MCF 10A (cell line): ENCODE measurements around the gene MED27. TPM values are rescaled to one million over a fixed set of nuclear protein-coding genes. Genes with fewer than 3 reads are reported as not detected.

ENCODE experiments used
- BruUV-seq: library from RNA; stranded (reverse); fragments of 400-500 nt; replicated peaks from 2 replicates; lab custom pipeline; 2021; lab: Mats Ljungman, UMichigan
- CTCF ChIA-PET: fragments of 300-600 bp; sonication (Branson Sonifier 250); formaldehyde crosslinking; extraction: SDS; loops from one replicate; lab custom pipeline; 2021; ENCODE audit warnings: antibody characterized with exemption, inconsistent platforms; lab: Yijun Ruan, JAX
- POLR2A ChIA-PET: fragments of 300-600, 350-650 bp; sonication (Branson Sonifier 250); formaldehyde crosslinking; extraction: SDS; loops from one replicate; lab custom pipeline; 2020; ENCODE audit warnings: antibody characterized with exemption, inconsistent platforms; lab: Yijun Ruan, JAX
- DNase-seq: peaks from one replicate; pipeline ENCODE4 v3.0.0-alpha.2; 2018; ENCODE audit not compliant: unreplicated experiment
- H3K27ac Mint-ChIP-seq: one replicate; pipeline ENCODE4 v1.8.0; 2022; ENCODE audit warnings: mild to moderate bottlenecking, low read depth, mixed read lengths; ENCODE audit not compliant: unreplicated experiment
- H3K27me3 Mint-ChIP-seq: one replicate; pipeline ENCODE4 v1.8.0; 2022; ENCODE audit warnings: mixed read lengths; ENCODE audit not compliant: insufficient read depth, unreplicated experiment
- H3K36me3 Mint-ChIP-seq: one replicate; pipeline ENCODE4 v1.8.0; 2022; ENCODE audit warnings: mild to moderate bottlenecking, moderate library complexity, mixed read lengths; ENCODE audit not compliant: insufficient read depth, unreplicated experiment
- H3K4me1 Mint-ChIP-seq: one replicate; pipeline ENCODE4 v1.8.0; 2022; ENCODE audit warnings: mixed read lengths; ENCODE audit not compliant: insufficient read depth, unreplicated experiment
- H3K4me3 Mint-ChIP-seq: one replicate; pipeline ENCODE4 v1.8.0; 2022; ENCODE audit warnings: mild to moderate bottlenecking, moderate library complexity, mixed read lengths; ENCODE audit not compliant: unreplicated experiment
- H3K9me3 Mint-ChIP-seq: one replicate; pipeline ENCODE4 v1.8.0; 2022; ENCODE audit warnings: mixed read lengths; ENCODE audit not compliant: unreplicated experiment
- CTCF ChIP-seq: fragments of 200-600 bp; IDR thresholded peaks from one replicate; pipeline ENCODE4 v1.8.0; 2022; ENCODE audit warnings: antibody characterized with exemption, mild to moderate bottlenecking; ENCODE audit not compliant: unreplicated experiment
- intact Hi-C: fragments of 100-400 bp; cut with micrococcal nuclease; formaldehyde crosslinking; loops from 2 replicates; pipeline ENCODE4 v1.14.1; 2022
- total RNA-seq: library from RNA; stranded (reverse); gene quantifications from 2 replicates; pipeline ENCODE4 v1.2.3, GENCODE V29; 2022

Gene MED27
- total RNA-seq, 1 experiment from 2014 or later, result 34.3 TPM

GRCh38 chr9:131872006-131872405 lies 207.7 kb downstream of the MED27 start:
- ChIA-PET POLR2A (no interaction called here), CTCF (no interaction called here)
- H3K27me3 Mint-ChIP-seq, result no peaks in the 10 kb centered on the region
- peak; percentile 9 for TF ChIP-seq CTCF
- H3K4me1 Mint-ChIP-seq, result no peaks in the 10 kb centered on the region
- H3K4me3 Mint-ChIP-seq, result no peak overlapping the region
- H3K27ac Mint-ChIP-seq, result no peak overlapping the region
- peaks cover 7% of the 10 kb centered on the region for H3K36me3 Mint-ChIP-seq
- no peak for DNase-seq
- no peaks in the 10 kb centered on the region for H3K9me3 Mint-ChIP-seq
- intact Hi-C loops, result no loop called here
- BruUV-seq, result no TSS peak

GRCh38 chr9:131870156-131870555 lies 209.5 kb downstream of the MED27 start:
- H3K4me3 Mint-ChIP-seq, result no peak overlapping the region
- no peaks in the 10 kb centered on the region for H3K9me3 Mint-ChIP-seq
- H3K4me1 Mint-ChIP-seq, result no peaks in the 10 kb centered on the region
- no peaks in the 10 kb centered on the region for H3K27me3 Mint-ChIP-seq
- no peak for TF ChIP-seq CTCF
- BruUV-seq, result no TSS peak
- no peak overlapping the region for H3K27ac Mint-ChIP-seq
- peaks cover 7% of the 10 kb centered on the region for H3K36me3 Mint-ChIP-seq
- ChIA-PET POLR2A (no interaction called here), CTCF (no interaction called here)
- intact Hi-C loops, result no loop called here
- DNase-seq, result no peak

GRCh38 chr9:131869348-131869747 lies 210.3 kb downstream of the MED27 start:
- POLR2A ChIA-PET, result no interaction called here
- no peaks in the 10 kb centered on the region for H3K27me3 Mint-ChIP-seq
- TF ChIP-seq CTCF, result no peak
- CTCF ChIA-PET, result no interaction called here
- no peaks in the 10 kb centered on the region for H3K9me3 Mint-ChIP-seq
- no TSS peak for BruUV-seq
- H3K4me3 Mint-ChIP-seq, result no peak overlapping the region
- DNase-seq, result no peak
- no peak overlapping the region for H3K27ac Mint-ChIP-seq
- H3K36me3 Mint-ChIP-seq, result peaks cover 7% of the 10 kb centered on the region
- H3K4me1 Mint-ChIP-seq, result no peaks in the 10 kb centered on the region
- intact Hi-C loops, result no loop called here

GRCh38 chr9:131868766-131869165 lies 210.9 kb downstream of the MED27 start:
- Mint-ChIP-seq H3K36me3 (peaks cover 7% of the 10 kb centered on the region), H3K4me1 (no peaks in the 10 kb centered on the region), H3K4me3 (no peak overlapping the region), H3K9me3 (no peaks in the 10 kb centered on the region), H3K27ac (no peak overlapping the region), H3K27me3 (no peaks in the 10 kb centered on the region)
- BruUV-seq, result no TSS peak
- intact Hi-C loops, result no loop called here
- POLR2A ChIA-PET, result no interaction called here
- DNase-seq, result no peak
- CTCF ChIA-PET, result no interaction called here
- TF ChIP-seq CTCF, result no peak
